HG03439 (cell line): Measurements from ENCODE around the gene RGS3.

Experiments used
- ATAC-seq: cut with Tn5 transposase; IDR thresholded peaks from one replicate; pipeline ENCODE4 v1.9.1; 2021; ENCODE audit warnings: mild to moderate bottlenecking, moderate library complexity; ENCODE audit not compliant: unreplicated experiment

RGS3 gene

GRCh38 chr9:113614843-113615648, 151.5 kb downstream of the RGS3 start:
- ATAC-seq = peak; percentile 51

GRCh38 chr9:113616116-113616515, 152.6 kb downstream of the RGS3 start:
- ATAC-seq = no peak

- no peak for ATAC-seq
Measured at GRCh38 chr9:113616621-113617496, 153.3 kb downstream of the RGS3 start.

- ATAC-seq = no peak
Measured at GRCh38 chr9:113617550-113617949, 154.0 kb downstream of the RGS3 start.

GRCh38 chr9:113618836-113619490, 155.4 kb downstream of the RGS3 start:
- ATAC-seq = no peak

GRCh38 chr9:113619491-113620376, 156.2 kb downstream of the RGS3 start:
- no peak for ATAC-seq

- no peak for ATAC-seq
Measured at GRCh38 chr9:113620377-113621161, 157.0 kb downstream of the RGS3 start.

- no peak for ATAC-seq
Measured at GRCh38 chr9:113621309-113621791, 157.8 kb downstream of the RGS3 start.

- ATAC-seq = no peak
Measured at GRCh38 chr9:113621980-113622379, 158.5 kb downstream of the RGS3 start.

- peak; percentile 81 for ATAC-seq
Measured at GRCh38 chr9:113622600-113623400, 159.3 kb downstream of the RGS3 start.

GRCh38 chr9:113623851-113624485, 160.4 kb downstream of the RGS3 start:
- ATAC-seq = no peak

- no peak for ATAC-seq
Measured at GRCh38 chr9:113624721-113625120, 161.2 kb downstream of the RGS3 start.

- no peak for ATAC-seq
Measured at GRCh38 chr9:113625486-113625885, 162.0 kb downstream of the RGS3 start.

GRCh38 chr9:113626735-113627495, 163.4 kb downstream of the RGS3 start:
- ATAC-seq = no peak

GRCh38 chr9:113628621-113629020, 165.1 kb downstream of the RGS3 start:
- ATAC-seq = no peak

- ATAC-seq = no peak
Measured at GRCh38 chr9:113630386-113631136, 167.0 kb downstream of the RGS3 start.
